GM12891 (cell line): ENCODE data around the gene HRG.

Source experiments
- POLR2A ChIP-seq: IDR thresholded peaks from 2 replicates; pipeline ENCODE4 v1.6.1; 2011; ENCODE audit warnings: low read depth, low read length, control low read depth
- POLR2AphosphoS5 ChIP-seq: IDR thresholded peaks from 2 replicates; pipeline ENCODE4 v1.6.1; 2011; ENCODE audit warnings: low read depth, low read length, control low read depth

DNA sequence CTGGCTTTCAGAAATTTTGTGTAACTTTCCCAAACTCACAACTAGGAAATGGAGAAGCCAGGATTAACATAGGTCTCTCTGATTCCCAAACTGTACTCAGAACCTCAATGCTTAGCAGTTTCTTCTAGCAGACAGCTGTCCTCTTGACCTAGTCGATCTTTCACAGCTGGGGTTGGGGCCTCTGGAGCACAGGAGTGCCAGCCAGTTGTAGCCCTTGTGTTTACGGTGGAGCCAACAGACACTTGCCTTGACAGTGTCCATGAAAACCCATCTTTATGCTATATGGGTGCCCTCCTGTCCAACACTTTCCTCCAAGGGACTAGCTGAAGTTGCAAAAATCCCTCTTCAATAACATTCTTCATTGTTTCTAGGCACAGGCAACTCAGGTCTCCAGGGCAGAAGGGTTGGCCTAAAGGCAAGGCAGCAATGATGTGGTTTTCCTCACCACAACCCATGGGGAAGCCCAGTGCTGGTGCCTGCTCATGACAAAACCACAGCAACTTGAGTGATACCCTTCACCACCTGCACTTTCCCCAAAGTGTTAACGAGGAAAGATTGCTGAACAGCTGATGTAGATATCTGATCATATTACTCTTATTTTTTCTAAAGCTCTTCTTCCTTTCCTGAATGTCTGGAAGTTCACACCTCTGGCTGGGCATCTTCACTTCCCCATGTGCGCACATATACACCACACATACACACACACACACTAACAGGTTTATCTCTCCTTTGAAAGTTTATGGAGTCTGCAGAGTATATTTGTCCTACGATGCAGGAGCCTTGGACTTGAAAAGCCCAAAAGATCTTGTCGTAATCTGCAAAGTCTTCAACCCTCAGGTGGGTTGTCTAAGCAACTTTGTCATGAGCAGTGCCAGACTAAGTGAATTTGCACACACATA lies 40.3 kb downstream of the HRG start:
- TF ChIP-seq POLR2A (no peak), POLR2AphosphoS5 (no peak)
